ENCODE measurements around the gene ARHGEF40.
"Not testable (repeated sequence)": the region's sequence is repeated elsewhere in the genome, so short reads cannot be mapped to it uniquely, and the experiment has no call there.

Gene ARHGEF40

GRCh38 chr14:21037156-21037555 is 32.9 kb upstream of the ARHGEF40 start:
- no peak for TF ChIP-seq CTCF (IDR thresholded peaks at IDR 0.05; ENCODE audit: insufficient read depth, low read length, poor library complexity, severe bottlenecking)

GRCh38 chr14:21038441-21039422 is 31.4 kb upstream of the ARHGEF40 start:
- no peaks in the 10 kb centered on the region for H3K27me3 ChIP-seq (replicated peaks; ENCODE audit: control insufficient read depth, insufficient read depth, low read length)
- TF ChIP-seq CTCF (IDR thresholded peaks at IDR 0.05; ENCODE audit: insufficient read depth, low read length, poor library complexity, severe bottlenecking), result no peak
- H3K4me3 ChIP-seq (replicated peaks; ENCODE audit: low read depth, low read length), result no peak overlapping the region
- H3K36me3 ChIP-seq (ENCODE audit: control insufficient read depth, insufficient read depth, low read length), result no peaks in the 10 kb centered on the region
- DNase-seq (ENCODE audit: extremely low read depth, insufficient read length), result no peak

More at GRCh38 chr14:21037156-21037555, 32.9 kb upstream of the ARHGEF40 start:
- H3K27me3 ChIP-seq (replicated peaks; ENCODE audit: control insufficient read depth, insufficient read depth, low read length), result 0 out of 2 replicates have a peak, but pooled peaks cover 1% of the 10 kb centered on the region
- no peak for DNase-seq (ENCODE audit: extremely low read depth, insufficient read length)
- no peak overlapping the region for H3K4me3 ChIP-seq (replicated peaks; ENCODE audit: low read depth, low read length)
- no peaks in the 10 kb centered on the region for H3K36me3 ChIP-seq (ENCODE audit: control insufficient read depth, insufficient read depth, low read length)

GRCh38 chr14:21039585-21040369 is 30.3 kb upstream of the ARHGEF40 start:
- Histone ChIP-seq H3K27me3 (replicated peaks; ENCODE audit: control insufficient read depth, insufficient read depth, low read length) (no peaks in the 10 kb centered on the region; the same call in 1 of the 2 replicates), H3K36me3 (ENCODE audit: control insufficient read depth, insufficient read depth, low read length) (no peaks in the 10 kb centered on the region), H3K4me3 (replicated peaks; ENCODE audit: low read depth, low read length) (no peak overlapping the region)
- no peak for DNase-seq (ENCODE audit: extremely low read depth, insufficient read length)
- TF ChIP-seq CTCF (IDR thresholded peaks at IDR 0.05; ENCODE audit: insufficient read depth, low read length, poor library complexity, severe bottlenecking), result peak; percentile 59

GRCh38 chr14:21040370-21040925 is 29.7 kb upstream of the ARHGEF40 start:
- no peak for DNase-seq (ENCODE audit: extremely low read depth, insufficient read length)
- no peak for TF ChIP-seq CTCF (IDR thresholded peaks at IDR 0.05; ENCODE audit: insufficient read depth, low read length, poor library complexity, severe bottlenecking)

GRCh38 chr14:21040941-21041340 is 29.2 kb upstream of the ARHGEF40 start:
- H3K27me3 ChIP-seq (replicated peaks; ENCODE audit: control insufficient read depth, insufficient read depth, low read length); H3K4me3 ChIP-seq (replicated peaks; ENCODE audit: low read depth, low read length); H3K36me3 ChIP-seq (ENCODE audit: control insufficient read depth, insufficient read depth, low read length); DNase-seq (ENCODE audit: extremely low read depth, insufficient read length): not testable (repeated sequence)

More at GRCh38 chr14:21040370-21040925, 29.7 kb upstream of the ARHGEF40 start:
- H3K27me3 ChIP-seq (replicated peaks; ENCODE audit: control insufficient read depth, insufficient read depth, low read length), result no peaks in the 10 kb centered on the region; the same call in 1 of the 2 replicates
- H3K36me3 ChIP-seq (ENCODE audit: control insufficient read depth, insufficient read depth, low read length), result no peaks in the 10 kb centered on the region
- no peak overlapping the region for H3K4me3 ChIP-seq (replicated peaks; ENCODE audit: low read depth, low read length)
